GM21528 (cell line): Measurements from ENCODE around the gene SSR3.

Experiments used
- ATAC-seq: cut with Tn5 transposase; IDR thresholded peaks from one replicate; pipeline ENCODE4 v1.9.1; 2021; ENCODE audit warnings: mild to moderate bottlenecking, moderate library complexity; ENCODE audit not compliant: unreplicated experiment, low FRiP score

The SSR3 gene

GRCh38 chr3:156539802-156540201 lies 15.1 kb downstream of the SSR3 start:
- no peak for ATAC-seq

- no peak for ATAC-seq
These were observed 15.9 kb downstream of the SSR3 start for GRCh38 chr3:156539051-156539450.

GRCh38 chr3:156536524-156537316 lies 18.2 kb downstream of the SSR3 start:
- no peak for ATAC-seq

DNA sequence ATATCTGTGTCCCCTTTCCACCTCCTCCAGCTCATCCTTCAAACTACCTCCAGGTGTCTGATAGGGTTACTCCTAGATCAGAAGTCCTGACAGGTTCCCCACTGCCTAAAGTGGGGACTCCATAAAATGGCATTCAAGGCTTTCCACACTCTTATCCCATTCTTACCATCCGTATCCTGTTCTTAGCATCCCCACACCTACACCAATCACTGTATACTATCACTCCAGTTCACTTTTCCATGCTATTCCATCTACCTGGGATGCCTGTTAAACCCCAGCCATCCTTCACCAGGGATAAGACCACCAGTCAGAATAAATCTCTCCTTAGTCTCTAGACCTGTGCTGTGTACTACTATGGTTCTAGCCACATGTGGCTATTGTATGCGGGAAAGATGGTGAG lies 19.1 kb downstream of the SSR3 start:
- no peak for ATAC-seq

DNA sequence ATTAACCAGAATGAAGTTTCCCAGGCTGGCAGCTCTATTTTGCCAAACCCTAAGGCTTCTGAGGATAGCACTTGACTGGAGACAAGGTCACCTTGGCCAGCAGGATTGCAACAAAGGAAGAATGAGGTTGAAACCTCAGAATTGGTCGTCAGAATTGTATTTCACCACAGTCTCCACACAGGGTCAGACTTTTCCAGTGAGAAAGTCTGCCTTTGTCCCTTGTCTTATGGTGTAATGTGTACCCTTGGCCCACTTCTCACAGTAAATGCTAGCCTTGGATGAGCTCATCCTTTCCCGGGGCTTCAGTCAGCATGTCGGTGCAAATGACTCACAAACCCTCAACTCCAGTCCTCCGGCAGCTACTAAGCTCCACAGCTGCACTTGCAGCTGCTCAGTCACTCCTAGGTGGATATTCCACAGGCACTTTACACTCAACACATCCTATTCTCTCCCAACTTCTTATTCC lies 19.7 kb downstream of the SSR3 start:
- no peak for ATAC-seq

DNA sequence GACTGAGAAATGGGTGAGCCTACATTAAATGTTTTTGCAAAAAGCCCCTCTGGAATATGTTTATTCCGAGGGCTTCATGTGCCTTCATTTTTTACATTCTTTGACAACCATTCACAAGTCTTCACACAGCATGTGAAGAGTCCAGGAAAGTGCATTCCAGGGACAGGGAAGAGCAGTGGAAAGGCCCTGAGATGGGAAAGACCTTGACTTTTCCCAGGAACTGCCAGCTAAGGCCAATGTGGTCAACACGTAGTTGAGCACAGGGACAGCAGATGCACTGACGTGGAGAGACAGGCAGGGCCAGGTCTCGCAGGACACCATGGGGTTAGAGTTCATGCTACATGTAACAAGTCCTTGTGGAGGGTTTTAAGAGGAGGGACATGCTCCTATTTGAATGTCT lies 21.7 kb downstream of the SSR3 start:
- ATAC-seq: no peak

DNA sequence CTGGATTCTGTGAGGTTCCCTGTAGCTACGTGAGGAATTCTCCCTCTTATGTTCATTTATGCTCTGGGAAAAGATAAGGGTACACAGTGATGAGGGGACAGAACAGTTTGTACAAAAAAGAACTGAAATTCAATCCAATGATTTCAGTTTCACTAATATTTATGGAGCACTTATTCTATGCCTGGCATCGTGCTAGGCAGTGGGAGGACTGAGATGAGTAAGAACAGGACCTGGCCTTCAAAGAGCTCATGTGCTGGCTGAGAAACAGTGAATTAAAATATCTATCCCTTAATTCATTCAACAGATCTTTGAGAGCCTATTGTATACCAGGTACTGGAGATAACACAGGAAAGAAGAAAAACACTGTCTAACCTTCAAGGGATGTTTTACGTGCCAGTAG lies 22.2 kb downstream of the SSR3 start:
- ATAC-seq: no peak

- no peak for ATAC-seq
These were observed 23.9 kb downstream of the SSR3 start for GRCh38 chr3:156530980-156531379.

DNA sequence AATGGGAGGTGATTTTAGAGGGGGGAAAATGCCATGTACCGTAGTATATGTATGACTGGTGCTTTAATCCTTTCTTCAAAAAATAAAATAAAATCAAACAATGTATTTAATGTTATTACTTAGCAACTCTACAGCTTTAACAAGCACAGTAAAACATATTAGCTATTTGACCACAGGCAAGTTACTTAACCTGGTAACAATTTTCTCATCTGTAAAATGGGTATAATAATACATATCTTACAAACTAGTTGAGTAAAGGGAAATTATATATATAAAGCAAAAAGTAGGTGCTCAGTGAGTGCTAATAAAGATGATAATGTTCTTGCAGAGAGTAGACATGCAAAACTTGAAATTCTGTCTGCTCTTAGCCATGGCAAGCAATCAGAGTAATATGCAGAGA lies 27.9 kb downstream of the SSR3 start:
- ATAC-seq: no peak

- no peak for ATAC-seq
These were observed 29.1 kb downstream of the SSR3 start for GRCh38 chr3:156525808-156526207.

GRCh38 chr3:156522673-156523072 lies 32.2 kb downstream of the SSR3 start:
- no peak for ATAC-seq

DNA sequence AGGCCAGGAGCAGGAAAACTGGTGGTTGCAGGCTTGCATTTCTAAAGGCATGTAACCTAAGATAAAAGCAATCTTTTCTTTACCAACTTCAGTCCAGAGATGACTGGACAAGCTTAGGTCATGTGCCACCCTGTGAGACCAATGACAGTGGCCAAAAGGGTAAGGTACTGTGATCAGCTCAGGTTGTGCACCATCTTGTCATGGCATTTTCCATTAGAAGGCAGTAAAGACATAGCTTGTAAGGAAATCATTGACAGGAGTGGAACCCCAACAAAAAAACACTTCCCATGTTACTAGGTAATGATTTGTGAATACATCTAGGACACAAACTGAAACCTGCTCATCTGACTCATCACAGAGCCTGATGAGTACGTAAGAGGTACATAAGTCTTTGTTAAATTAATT lies 35.2 kb downstream of the SSR3 start:
- ATAC-seq: peak; percentile 78

DNA sequence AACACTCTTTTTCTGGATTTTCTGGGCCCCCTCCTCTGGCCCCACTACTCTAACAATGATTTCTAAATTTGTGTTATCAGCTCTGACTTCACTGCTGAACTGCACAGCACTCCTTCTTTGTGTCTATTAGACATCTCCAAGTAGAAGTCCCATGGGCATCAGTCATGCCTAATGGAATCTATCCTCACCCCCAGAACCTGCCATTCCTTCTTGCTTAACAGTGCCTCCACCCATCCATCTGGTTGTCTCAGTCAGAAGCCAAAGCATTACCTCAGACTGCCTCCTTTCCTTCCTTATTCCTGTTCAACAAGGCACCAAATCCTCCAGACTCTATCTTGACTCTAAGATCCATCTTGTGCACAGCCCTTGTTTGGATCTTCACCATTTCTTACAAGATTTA lies 36.2 kb downstream of the SSR3 start:
- ATAC-seq: no peak

- no peak for ATAC-seq
These were observed 38.0 kb downstream of the SSR3 start for GRCh38 chr3:156516961-156517360.

DNA sequence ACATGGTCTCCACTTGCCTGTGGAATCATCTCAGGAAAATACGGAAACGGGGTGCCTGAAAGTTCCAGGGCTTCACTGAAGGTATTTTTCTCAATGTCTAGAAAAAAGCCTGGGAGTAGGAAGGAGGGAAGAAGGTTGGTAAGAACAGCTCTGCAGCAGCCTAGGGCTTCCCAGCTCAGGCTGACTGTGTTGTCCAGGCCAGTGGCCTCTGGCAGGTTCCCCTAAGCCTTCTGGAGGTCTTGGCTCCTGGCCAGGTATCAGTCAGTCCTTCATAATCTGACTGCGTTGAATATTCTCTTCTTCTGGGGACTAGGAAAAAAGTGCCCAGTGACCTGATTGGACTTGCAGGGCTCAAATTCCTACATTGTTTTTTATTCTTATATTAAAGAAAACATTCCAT lies 38.6 kb downstream of the SSR3 start:
- no peak for ATAC-seq

DNA sequence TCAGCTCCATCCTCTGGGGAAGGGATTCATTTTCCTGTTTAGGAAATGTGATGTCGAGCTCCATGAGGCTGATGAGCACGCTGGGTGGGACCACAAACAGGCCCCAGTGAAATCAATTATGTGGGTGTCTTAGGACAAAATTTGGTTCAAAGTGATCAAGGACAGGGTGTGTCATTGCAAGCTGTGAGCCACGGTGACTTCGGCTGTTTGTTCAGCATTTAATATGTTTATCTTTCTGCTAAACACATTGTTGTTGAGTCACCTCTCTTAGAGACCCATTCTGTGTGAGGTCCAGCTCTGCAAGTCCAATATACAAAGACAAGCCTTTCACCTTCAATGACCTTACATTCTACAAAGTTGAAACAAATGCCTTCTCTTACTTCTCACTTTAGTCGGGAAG lies 41.3 kb downstream of the SSR3 start:
- no peak for ATAC-seq

GRCh38 chr3:156511987-156512677 lies 42.8 kb downstream of the SSR3 start:
- ATAC-seq: no peak

DNA sequence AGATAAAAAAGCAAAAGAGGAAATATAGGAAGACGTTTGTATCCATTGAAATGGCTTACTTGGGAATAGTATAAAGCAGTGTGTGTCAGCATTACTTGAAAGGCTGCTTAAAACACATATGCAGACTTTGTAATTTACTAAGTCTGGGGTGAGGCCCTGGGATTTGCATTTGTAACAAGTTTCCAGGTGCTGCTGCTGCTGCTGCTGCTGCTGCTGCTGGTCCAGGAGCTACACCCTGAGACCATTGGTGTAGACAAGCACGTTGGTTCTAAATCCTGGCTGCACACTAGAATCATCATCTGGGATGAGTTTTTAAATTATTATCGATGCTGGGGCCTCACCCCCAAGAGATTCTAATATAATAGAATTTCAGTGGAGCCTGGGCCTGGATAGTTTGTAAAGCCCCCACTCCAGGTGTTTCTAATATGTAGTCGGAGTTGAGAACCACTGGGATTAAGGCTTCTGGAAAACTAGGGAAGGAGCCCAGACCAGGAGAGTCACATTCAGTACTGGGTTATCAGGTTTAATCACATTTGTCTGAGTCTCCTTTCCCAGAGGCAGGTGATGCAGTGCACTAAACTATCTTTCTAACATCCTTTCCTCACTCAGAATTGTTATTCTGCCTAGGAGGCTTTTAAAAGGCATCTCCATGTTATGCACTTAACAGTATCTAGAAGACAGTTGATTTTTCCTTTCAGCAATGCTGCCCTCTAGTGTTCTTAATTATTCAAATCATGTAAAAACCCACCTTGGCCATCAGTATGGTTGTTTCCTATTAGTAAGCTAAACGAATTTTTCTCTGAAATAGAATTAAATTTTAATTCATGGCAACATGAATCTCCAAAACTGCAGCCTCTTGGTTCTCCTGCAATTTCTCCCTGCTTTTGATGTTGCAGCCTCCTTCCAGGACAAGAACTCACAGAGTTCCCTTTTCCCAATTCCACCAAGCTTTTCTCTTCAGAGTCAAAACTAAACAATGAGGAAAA lies 45.4 kb downstream of the SSR3 start:
- no peak for ATAC-seq

GRCh38 chr3:156507285-156507684 lies 47.6 kb downstream of the SSR3 start:
- no peak for ATAC-seq

DNA sequence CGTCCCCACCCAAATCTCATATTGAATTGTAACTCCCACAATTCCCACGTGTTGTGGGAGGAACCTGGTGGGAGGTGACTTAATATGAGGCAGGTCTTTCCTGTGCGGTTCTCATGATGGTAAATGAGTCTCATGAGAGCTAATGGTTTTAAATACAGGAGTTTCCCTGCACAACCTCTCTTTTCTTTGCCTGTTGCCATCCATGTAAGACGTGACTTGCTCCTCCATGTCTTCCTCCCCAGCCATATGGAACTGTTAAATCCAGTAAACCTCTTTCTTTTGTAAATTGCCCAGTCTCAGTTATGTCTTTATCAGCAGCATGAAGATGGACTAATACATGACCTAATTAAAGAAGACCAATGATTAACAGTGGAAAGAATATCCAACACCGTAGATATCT lies 56.6 kb downstream of the SSR3 start:
- ATAC-seq: no peak

GRCh38 chr3:156497326-156497725 lies 57.6 kb downstream of the SSR3 start:
- ATAC-seq: no peak
